Transverse colon (tissue), 4 donors: Measurements from ENCODE around the gene GPR42. TPM values are rescaled to one million over a fixed set of nuclear protein-coding genes. Genes with fewer than 3 reads are reported as not detected.
A peak's percentile ranks its signal among the peaks of the same experiment; 100 is the strongest.

Source experiments
- DNase-seq: peaks from one replicate; pipeline ENCODE4 v3.0.0-alpha.2; 2019
- H3K27ac ChIP-seq, 4 donors: fragments of 200-600 bp; sonication (generic); 2 replicates each; pipeline ENCODE4 v1.5.1; 2016 to 2018; ENCODE audit warnings: inconsistent platforms in 4 of 4
- H3K27me3 ChIP-seq: fragments of 200-600 bp; sonication (generic); 2 replicates; pipeline ENCODE4 v1.5.1; 2017; ENCODE audit warnings: inconsistent platforms
- H3K36me3 ChIP-seq, 4 donors: fragments of 200-600 bp; sonication (generic); 2 replicates each; pipeline ENCODE4 v1.5.1; 2017 to 2019; ENCODE audit warnings: inconsistent platforms in 4 of 4
- H3K4me1 ChIP-seq, 4 donors: fragments of 200-600 bp; sonication (generic); 2 replicates each; pipeline ENCODE4 v1.5.1; 2017 to 2020; ENCODE audit warnings: inconsistent platforms in 4 of 4
- H3K4me3 ChIP-seq, 4 donors: fragments of 200-600 bp; sonication (generic); 1 replicate in 1 of 4; 2 replicates in 3 of 4; pipeline versions ENCODE4 v1.5.1 to v1.6.1; 2017 to 2019; ENCODE audit warnings: inconsistent platforms in 4 of 4
- H3K9me3 ChIP-seq, 2 donors: fragments of 200-600 bp; sonication (generic); 2 replicates each; pipeline ENCODE4 v1.5.1; 2017 to 2019; ENCODE audit warnings: inconsistent platforms in 2 of 2
- EP300 ChIP-seq: sonication (generic); formaldehyde crosslinking; IDR thresholded peaks from one replicate; pipeline ENCODE4 v1.6.1; 2017; ENCODE audit warnings: antibody characterized with exemption, low read depth
- POLR2A ChIP-seq: fragments of 450-650 bp; IDR thresholded peaks from one replicate; pipeline ENCODE4 v1.6.1; 2016; ENCODE audit warnings: antibody characterized with exemption, mild to moderate bottlenecking, moderate library complexity
- POLR2AphosphoS5 ChIP-seq, 3 donors: sonication (generic); formaldehyde crosslinking; IDR thresholded peaks; one replicate each; pipeline ENCODE4 v1.6.1; 2016; ENCODE audit warnings: antibody characterized with exemption in 3 of 3
- WGBS, 2 donors: methylation state at CpG; one replicate each; pipeline ENCODE4 v1.1.5; 2018; ENCODE audit warnings: low coverage in 1 of 2; 5-methylcytosine and 5-hydroxymethylcytosine counted together
- in situ Hi-C, 4 donors: fragments of 200-750 bp; cut with MboI; loops; one replicate each; pipeline versions ENCODE4 v1.15.0 to v1.15.1; 2017; ENCODE audit warnings: low sequenced_read_pairs in 3 of 4, low pct_ligation_motif_present in 1 of 4, low pct_unique_long_range_greater_than_20kb in 1 of 4
- intact Hi-C: fragments of 100-400 bp; cut with DNase I; formaldehyde crosslinking; loops from one replicate; pipeline ENCODE4 v1.15.1; 2023; ENCODE audit warnings: low total_unique reads
- total RNA-seq, 4 donors: library from RNA; depleted of rRNA; stranded (reverse); fragments of >200 nt; gene quantifications; one replicate each; pipeline ENCODE4 v1.1.0, GENCODE V29; 2016
- TF ChIP-seq, protein P1 (sequence below), 5 experiments: fragments of 200-600 bp in 3 of 5; fragments of 450-650 bp in 2 of 5; sonication (generic) in 3 of 5; IDR thresholded peaks; 1 replicate in 2 of 5; 2 replicates in 3 of 5; pipeline ENCODE4 v1.5.1; 2016 to 2017; ENCODE audit warnings: antibody characterized with exemption in 5 of 5, inconsistent platforms in 3 of 5, mild to moderate bottlenecking in 2 of 5, moderate library complexity in 1 of 5

Gene GPR42
- total RNA-seq, 4 donors from 2014 or later, result not detected

DNA sequence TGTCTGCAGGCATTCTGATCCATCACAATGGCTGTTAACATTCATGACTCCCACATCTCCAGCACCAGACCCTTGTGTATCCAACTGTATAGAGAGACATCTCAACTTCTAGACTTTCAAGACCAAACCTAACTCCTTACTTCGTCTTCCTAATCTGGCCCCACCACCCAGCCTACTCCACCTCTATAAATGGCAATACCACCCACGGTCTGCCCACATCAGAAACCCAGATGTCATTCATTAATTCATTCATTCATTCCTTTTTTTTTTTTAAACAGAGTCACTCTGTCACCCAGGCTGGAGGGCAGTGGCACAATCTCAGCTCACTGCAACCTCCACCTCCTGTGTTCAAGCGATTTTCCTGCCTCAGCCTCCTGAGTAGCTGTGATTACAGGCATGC, 10.4 kb downstream of the GPR42 start:
- intact Hi-C loops, result no loop called here
- no peaks in the 10 kb centered on the region for H3K27me3 ChIP-seq
- no peaks in the 10 kb centered on the region for H3K36me3 ChIP-seq
- TF ChIP-seq, protein P1, sequence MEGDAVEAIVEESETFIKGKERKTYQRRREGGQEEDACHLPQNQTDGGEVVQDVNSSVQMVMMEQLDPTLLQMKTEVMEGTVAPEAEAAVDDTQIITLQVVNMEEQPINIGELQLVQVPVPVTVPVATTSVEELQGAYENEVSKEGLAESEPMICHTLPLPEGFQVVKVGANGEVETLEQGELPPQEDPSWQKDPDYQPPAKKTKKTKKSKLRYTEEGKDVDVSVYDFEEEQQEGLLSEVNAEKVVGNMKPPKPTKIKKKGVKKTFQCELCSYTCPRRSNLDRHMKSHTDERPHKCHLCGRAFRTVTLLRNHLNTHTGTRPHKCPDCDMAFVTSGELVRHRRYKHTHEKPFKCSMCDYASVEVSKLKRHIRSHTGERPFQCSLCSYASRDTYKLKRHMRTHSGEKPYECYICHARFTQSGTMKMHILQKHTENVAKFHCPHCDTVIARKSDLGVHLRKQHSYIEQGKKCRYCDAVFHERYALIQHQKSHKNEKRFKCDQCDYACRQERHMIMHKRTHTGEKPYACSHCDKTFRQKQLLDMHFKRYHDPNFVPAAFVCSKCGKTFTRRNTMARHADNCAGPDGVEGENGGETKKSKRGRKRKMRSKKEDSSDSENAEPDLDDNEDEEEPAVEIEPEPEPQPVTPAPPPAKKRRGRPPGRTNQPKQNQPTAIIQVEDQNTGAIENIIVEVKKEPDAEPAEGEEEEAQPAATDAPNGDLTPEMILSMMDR (IDR thresholded peaks at IDR 0.05), result no peak
- TF ChIP-seq POLR2A (no peak), POLR2AphosphoS5 (IDR thresholded peaks at IDR 0.05) (no peak), EP300 (no peak)
- H3K4me1 ChIP-seq, result peaks cover 0 to 8% (median 2%) of the 10 kb centered on the region in 4 donors
- 55 to 79% methylated on average over 3 of the region's 3 CpGs for WGBS, 2 donors
- H3K4me3 ChIP-seq, result no peak overlapping the region
- in situ Hi-C loops, result no loop called here
- H3K27ac ChIP-seq, result peak overlapping the region in 1 of 4 donors; percentile 34
- DNase-seq, result no peak
- peaks cover 8 to 10% of the 10 kb centered on the region in 2 donors for H3K9me3 ChIP-seq

DNA sequence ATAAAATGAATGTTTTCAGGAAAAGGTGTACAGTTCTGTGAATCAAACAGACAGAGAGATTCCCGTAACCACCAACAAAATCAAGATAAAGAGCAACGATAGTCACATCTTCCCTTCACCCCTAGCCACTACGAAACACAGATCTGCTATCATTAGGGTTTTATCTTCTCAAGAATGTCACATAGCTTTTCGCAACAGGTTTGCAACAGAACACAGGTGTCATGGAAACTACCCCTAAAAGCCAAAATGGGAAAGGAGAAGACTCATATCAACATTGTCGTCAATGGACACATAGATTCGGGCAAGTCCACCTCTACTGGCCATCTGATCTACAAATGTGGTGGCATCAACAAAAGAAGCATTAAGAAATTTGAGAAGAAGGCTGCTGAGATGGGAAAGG, 11.1 kb downstream of the GPR42 start:
- H3K27ac ChIP-seq, result no peak overlapping the region
- TF ChIP-seq POLR2AphosphoS5 (IDR thresholded peaks at IDR 0.05) (no peak), POLR2A (no peak), EP300 (no peak)
- TF ChIP-seq, protein P1 (IDR thresholded peaks at IDR 0.05), result no peak
- intact Hi-C loops (no loop called here), in situ Hi-C loops (no loop called here)
- peaks cover 0 to 8% (median 2%) of the 10 kb centered on the region in 4 donors for H3K4me1 ChIP-seq
- H3K27me3 ChIP-seq, result no peaks in the 10 kb centered on the region
- WGBS, 2 donors, result 87 to 95% methylated on average over 5 to 6 of the region's 6 CpGs
- no peaks in the 10 kb centered on the region for H3K36me3 ChIP-seq
- no peak overlapping the region for H3K4me3 ChIP-seq
- H3K9me3 ChIP-seq, result peaks cover 10 to 11% of the 10 kb centered on the region in 2 donors
- DNase-seq, result no peak

DNA sequence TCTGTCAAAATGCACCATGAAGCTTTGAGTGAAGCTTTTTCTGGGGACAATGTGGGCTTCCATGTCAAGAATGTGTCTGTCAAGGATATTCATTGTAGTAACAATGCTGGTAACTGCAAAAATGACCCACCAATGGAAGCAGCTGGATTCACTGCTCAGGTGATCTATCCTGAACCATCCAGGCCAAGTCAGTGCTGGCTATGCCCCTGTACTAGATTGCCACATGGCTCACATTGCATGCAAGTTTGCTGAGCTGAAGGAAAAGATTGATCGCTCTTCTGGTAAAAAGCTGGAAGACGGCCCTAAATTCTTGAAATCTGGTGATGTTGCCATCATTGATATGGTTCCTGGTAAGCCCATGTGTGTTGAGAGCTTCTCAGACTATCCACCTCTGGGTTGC, 12.7 kb downstream of the GPR42 start:
- Histone ChIP-seq H3K36me3 (no peaks in the 10 kb centered on the region), H3K9me3 (peaks cover 10 to 11% of the 10 kb centered on the region in 2 donors), H3K27me3 (no peaks in the 10 kb centered on the region), H3K4me3 (no peak overlapping the region), H3K27ac (no peak overlapping the region), H3K4me1 (peaks cover 0 to 8% (median 2%) of the 10 kb centered on the region in 4 donors)
- in situ Hi-C loops (no loop called here), intact Hi-C loops (no loop called here)
- no peak for DNase-seq
- TF ChIP-seq EP300 (no peak), POLR2A (no peak), POLR2AphosphoS5 (IDR thresholded peaks at IDR 0.05) (no peak)
- TF ChIP-seq, protein P1 (IDR thresholded peaks at IDR 0.05), result no peak
- 92% methylated on average over 2 of the region's 2 CpGs; no CpG with 5 or more reads in 1 of the 2 donors for WGBS, 2 donors

DNA sequence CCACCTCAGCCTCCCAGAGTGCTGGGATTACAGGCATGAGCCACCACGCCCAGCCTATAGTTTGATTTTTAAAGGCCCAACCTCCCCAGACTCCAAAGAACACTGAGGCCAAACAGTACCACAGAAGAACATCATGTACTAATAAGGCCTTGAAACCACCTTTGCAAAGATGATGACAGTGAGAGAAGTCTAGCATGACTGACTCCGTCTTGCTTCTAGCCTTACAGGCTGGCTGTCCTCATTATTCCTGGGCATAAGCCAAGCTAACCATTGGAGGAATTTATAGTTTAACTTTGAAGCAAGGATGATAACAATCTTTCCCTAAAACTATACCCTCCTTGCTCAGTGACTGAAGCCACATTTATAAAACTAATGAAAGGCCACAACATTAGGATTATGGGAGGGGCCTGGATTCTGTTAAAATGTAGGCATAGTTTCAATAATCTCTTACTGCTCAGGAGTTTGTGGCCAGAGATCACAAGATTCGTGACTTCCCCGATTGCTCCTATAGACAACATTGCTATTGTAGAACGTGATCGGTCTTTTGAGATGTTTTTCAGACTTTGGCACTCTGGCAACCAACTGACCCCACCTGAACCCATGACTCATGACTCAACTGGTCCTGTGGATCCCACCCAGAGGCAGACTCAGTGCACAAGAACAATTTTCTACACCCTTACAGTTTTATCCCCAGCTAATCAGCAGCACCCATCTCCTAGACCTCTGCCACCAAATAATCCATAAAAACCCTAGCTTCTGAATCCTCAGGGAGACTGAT, 17.6 kb downstream of the GPR42 start:
- Histone ChIP-seq H3K27ac (no peak overlapping the region), H3K9me3 (peaks cover 10 to 11% of the 10 kb centered on the region in 2 donors), H3K4me1 (no peaks in the 10 kb centered on the region), H3K4me3 (no peak overlapping the region), H3K36me3 (no peaks in the 10 kb centered on the region), H3K27me3 (no peaks in the 10 kb centered on the region)
- TF ChIP-seq POLR2A, result no peak
- TF ChIP-seq, protein P1 (IDR thresholded peaks at IDR 0.05), result no peak
- no peak for TF ChIP-seq POLR2AphosphoS5 (IDR thresholded peaks at IDR 0.05)
- no peak for TF ChIP-seq EP300
- no peak for DNase-seq
- in situ Hi-C loops (no loop called here), intact Hi-C loops (no loop called here)
- 85 to 91% methylated on average over 5 to 6 of the region's 6 CpGs for WGBS, 2 donors
